GM23338 (cell line): ENCODE results near the gene KIF22.

ENCODE experiments used
- CREB1 ChIP-seq: fragments of 250-450 bp; sonication (Bioruptor Pico); IDR thresholded peaks from 2 replicates; pipeline ENCODE4 v1.5.0; 2020; ENCODE audit warnings: low read depth, mild to moderate bottlenecking, moderate library complexity
- CTCF ChIP-seq, 2 experiments: fragments of 200-600 bp in 1 of 2; sonication (generic) in 1 of 2; conservative IDR thresholded peaks; 2 replicates each; pipeline versions ENCODE4 v1.5.1 to v1.6.1; 2016 to 2017; ENCODE audit warnings: antibody characterized with exemption in 2 of 2, low read depth in 2 of 2, mild to moderate bottlenecking in 2 of 2, moderate library complexity in 1 of 2
- EZH2 ChIP-seq: fragments of 200-600 bp; sonication (generic); IDR thresholded peaks from one replicate; pipeline ENCODE4 v1.8.0; 2017; ENCODE audit warnings: antibody characterized with exemption, mild to moderate bottlenecking, low read depth; ENCODE audit not compliant: unreplicated experiment
- JUNB ChIP-seq: IDR thresholded peaks from one replicate; pipeline ENCODE4 v1.6.1; 2016; ENCODE audit warnings: antibody characterized with exemption; ENCODE audit not compliant: unreplicated experiment
- POLR2AphosphoS5 ChIP-seq: IDR thresholded peaks from 2 replicates; pipeline ENCODE4 v1.6.1; 2016; ENCODE audit warnings: antibody characterized with exemption, low read depth
- REST ChIP-seq: IDR thresholded peaks from one replicate; pipeline ENCODE4 v1.6.1; 2018; ENCODE audit warnings: antibody characterized with exemption; ENCODE audit not compliant: unreplicated experiment

- no peak for TF ChIP-seq CTCF (conservative IDR thresholded peaks at IDR 0.05; ENCODE audit: low read depth in 2 of 2)
- TF ChIP-seq EZH2: no peak
- no peak for TF ChIP-seq REST
- TF ChIP-seq CREB1: no peak
- TF ChIP-seq POLR2AphosphoS5: no peak
- TF ChIP-seq JUNB: no peak
Observed at GRCh38 chr16:29852654-29853053, 62.1 kb downstream of the KIF22 start.
